H1 (cell line): ENCODE data around the gene C12orf76. TPM values are rescaled to one million over a fixed set of nuclear protein-coding genes. Genes with fewer than 3 reads are reported as not detected.

Experiments
- CTCF ChIA-PET: fragments of 300-600 bp; sonication (Branson Sonifier 250); formaldehyde crosslinking; loops from one replicate; lab custom pipeline; 2021; ENCODE audit not compliant: partially characterized antibody; lab: Charles Lee
- POLR2A ChIA-PET: fragments of 300-600 bp; sonication (Branson Sonifier 250); formaldehyde crosslinking; loops from one replicate; lab custom pipeline; 2021; ENCODE audit warnings: inconsistent platforms; ENCODE audit not compliant: partially characterized antibody; lab: Charles Lee
- DNase-seq, 2 experiments: peaks; one replicate each; pipeline versions ENCODE4 v3.0.0 to v3.0.0-alpha.2; 2010 to 2022; ENCODE audit warnings: low spot score in 2 of 2, low read depth in 1 of 2, mixed read lengths in 1 of 2
- FAIRE-seq: peaks from 2 replicates; lab custom pipeline; 2011; peaks lifted over from hg19 to GRCh38; lab: Jason Lieb, UNC
- H2AFZ ChIP-seq: 2 replicates; pipeline ENCODE4 v1.8.1; 2012; ENCODE audit warnings: low read length, inconsistent platforms
- H2AK5ac ChIP-seq: 2 replicates; pipeline ENCODE4 v1.6.1; 2013; ENCODE audit warnings: low read depth, low read length
- H2BK120ac ChIP-seq: replicated peaks from 2 replicates; pipeline ENCODE3; 2013; ENCODE audit warnings: low read depth, low read length, inconsistent platforms
- H2BK12ac ChIP-seq: 2 replicates; pipeline ENCODE4 v1.6.1; 2013; ENCODE audit warnings: low read depth, low read length
- H2BK15ac ChIP-seq: 2 replicates; pipeline ENCODE4 v1.6.1; 2013; ENCODE audit warnings: low read length
- H2BK20ac ChIP-seq: 2 replicates; pipeline ENCODE4 v1.6.1; 2013; ENCODE audit warnings: low read length
- H2BK5ac ChIP-seq: 2 replicates; pipeline ENCODE4 v1.6.1; 2013; ENCODE audit warnings: low read depth, low read length
- H3K14ac ChIP-seq: 2 replicates; pipeline ENCODE4 v1.6.1; 2013; ENCODE audit warnings: inconsistent platforms; ENCODE audit not compliant: insufficient read length
- H3K18ac ChIP-seq: 2 replicates; pipeline ENCODE4 v1.6.1; 2013; ENCODE audit warnings: low read length; ENCODE audit errors: extremely low read depth
- H3K23ac ChIP-seq: 2 replicates; pipeline ENCODE4 v1.6.1; 2013; ENCODE audit warnings: inconsistent platforms; ENCODE audit not compliant: insufficient read length
- H3K23me2 ChIP-seq: 2 replicates; pipeline ENCODE4 v1.6.1; 2013; ENCODE audit warnings: low read depth, low read length
- H3K27ac ChIP-seq: 2 replicates; pipeline ENCODE4 v1.6.1; 2011; ENCODE audit warnings: low read depth, low read length, inconsistent platforms
- H3K27me3 ChIP-seq, 4 experiments: replicated peaks in 1 of 4; 1 replicate in 1 of 4; 2 replicates in 3 of 4; pipeline versions ENCODE4 v1.6.1 to v1.8.1; 2011 to 2013; ENCODE audit warnings: low read length in 3 of 4, mild to moderate bottlenecking in 3 of 4, inconsistent platforms in 2 of 4, mixed read lengths in 2 of 4, moderate library complexity in 1 of 4; ENCODE audit not compliant: control insufficient read depth in 3 of 4, insufficient read depth in 3 of 4; ENCODE audit errors: extremely low read depth in 1 of 4
- H3K36me3 ChIP-seq, 4 experiments: 2 replicates each; pipeline versions ENCODE4 v1.6.1 to v1.8.1; 2011 to 2013; ENCODE audit warnings: mild to moderate bottlenecking in 4 of 4, low read length in 3 of 4, moderate library complexity in 2 of 4, control low read depth in 1 of 4, inconsistent platforms in 1 of 4; ENCODE audit not compliant: insufficient read depth in 4 of 4, control insufficient read depth in 2 of 4
- H3K4ac ChIP-seq: replicated peaks from 2 replicates; pipeline ENCODE3; 2013; ENCODE audit warnings: low read length, low read depth, mixed read lengths, inconsistent platforms; ENCODE audit not compliant: insufficient read length
- H3K4me1 ChIP-seq, 4 experiments: replicated peaks in 1 of 4; 1 replicate in 1 of 4; 2 replicates in 3 of 4; pipeline versions ENCODE4 v1.6.1 to v1.8.1; 2011 to 2013; ENCODE audit warnings: low read length in 3 of 4, inconsistent platforms in 2 of 4, mixed read lengths in 1 of 4; ENCODE audit not compliant: insufficient read depth in 4 of 4, control insufficient read depth in 3 of 4
- H3K4me2 ChIP-seq, 2 experiments: 2 replicates each; pipeline versions ENCODE4 v1.6.1 to v1.8.1; 2011 to 2013; ENCODE audit warnings: low read depth in 2 of 2, low read length in 2 of 2, control low read depth in 1 of 2, inconsistent platforms in 1 of 2, mild to moderate bottlenecking in 1 of 2; ENCODE audit not compliant: insufficient read depth in 1 of 2
- H3K4me3 ChIP-seq, 4 experiments: fragments of 200-600, 300-600 bp in 1 of 4; sonication (generic), shearing (Covaris generic), sonication (Bioruptor Twin) in 1 of 4; 2 replicates each; pipeline versions ENCODE4 v1.5.1 to v1.8.1; 2011 to 2016; ENCODE audit warnings: low read length in 4 of 4, low read depth in 3 of 4, control low read depth in 2 of 4, inconsistent platforms in 2 of 4, mild to moderate bottlenecking in 2 of 4, mixed read lengths in 1 of 4, moderate library complexity in 1 of 4; ENCODE audit not compliant: insufficient read depth in 2 of 4; ENCODE audit errors: extremely low read depth in 1 of 4
- H3K56ac ChIP-seq: replicated peaks from 2 replicates; pipeline ENCODE3; 2013; ENCODE audit warnings: low read depth, mild to moderate bottlenecking, mixed read lengths, low read length, inconsistent platforms; ENCODE audit not compliant: insufficient read length
- H3K79me1 ChIP-seq: 2 replicates; pipeline ENCODE4 v1.6.1; 2013; ENCODE audit warnings: low read depth, low read length, control low read depth
- H3K79me2 ChIP-seq, 2 experiments: 2 replicates each; pipeline versions ENCODE4 v1.6.1 to v1.8.1; 2012 to 2013; ENCODE audit warnings: low read length in 2 of 2, mild to moderate bottlenecking in 2 of 2, inconsistent platforms in 1 of 2; ENCODE audit not compliant: insufficient read depth in 2 of 2, control insufficient read depth in 1 of 2
- H3K9ac ChIP-seq, 4 experiments: replicated peaks in 1 of 4; 1 replicate in 1 of 4; 2 replicates in 3 of 4; pipeline versions ENCODE4 v1.6.1 to v1.8.1; 2011 to 2013; ENCODE audit warnings: low read depth in 3 of 4, low read length in 3 of 4, control low read depth in 2 of 4, mild to moderate bottlenecking in 2 of 4, moderate library complexity in 2 of 4, inconsistent platforms in 1 of 4; ENCODE audit errors: extremely low read depth in 1 of 4
- H3K9me3 ChIP-seq, 2 experiments: 2 replicates each; pipeline versions ENCODE4 v1.6.1 to v1.8.1; 2012 to 2013; ENCODE audit warnings: mild to moderate bottlenecking in 2 of 2, moderate library complexity in 2 of 2, control low read depth in 1 of 2, inconsistent platforms in 1 of 2, low read depth in 1 of 2, low read length in 1 of 2, mixed read lengths in 1 of 2; ENCODE audit not compliant: insufficient read depth in 2 of 2
- H4K20me1 ChIP-seq, 2 experiments: replicated peaks in 1 of 2; 2 replicates each; pipeline versions ENCODE3 to v1.8.1; 2011 to 2013; ENCODE audit warnings: inconsistent platforms in 2 of 2, low read length in 2 of 2, mild to moderate bottlenecking in 1 of 2; ENCODE audit not compliant: insufficient read depth in 2 of 2, control insufficient read depth in 1 of 2
- H4K5ac ChIP-seq: 2 replicates; pipeline ENCODE4 v1.6.1; 2013; ENCODE audit warnings: low read length, low read depth, mixed read lengths, inconsistent platforms; ENCODE audit not compliant: insufficient read length
- H4K8ac ChIP-seq: 2 replicates; pipeline ENCODE4 v1.8.0; 2013; ENCODE audit warnings: mild to moderate bottlenecking, moderate library complexity, low read length, inconsistent platforms; ENCODE audit not compliant: insufficient read depth; ENCODE audit errors: extremely low read depth
- H4K91ac ChIP-seq: replicated peaks from 2 replicates; pipeline ENCODE3; 2013; ENCODE audit warnings: low read length, mixed read lengths, inconsistent platforms; ENCODE audit not compliant: insufficient read length
- POLR2A ChIP-seq, 2 experiments: IDR thresholded peaks; 1 replicate in 1 of 2; 2 replicates in 1 of 2; pipeline ENCODE4 v1.6.1; 2011; ENCODE audit warnings: low read depth in 2 of 2, low read length in 2 of 2, mild to moderate bottlenecking in 2 of 2; ENCODE audit errors: control extremely low read depth in 1 of 2
- SIRT6 ChIP-seq: IDR thresholded peaks from one replicate; pipeline ENCODE4 v1.7.1; 2012; ENCODE audit warnings: low read length, inconsistent platforms
- TEAD4 ChIP-seq: IDR thresholded peaks from 2 replicates; pipeline ENCODE4 v1.6.1; 2012; ENCODE audit warnings: low read depth, low read length, inconsistent platforms, mixed read lengths
- WGBS, 2 experiments: shearing (Covaris generic) in 1 of 2; methylation state at CpG; one replicate each; pipeline versions ENCODE4 v1.1.6 to v1.1.7; 2013 to 2015; ENCODE audit warnings: low lambda C conversion rate in 2 of 2, mixed read lengths in 2 of 2, inconsistent platforms in 1 of 2, low coverage in 1 of 2, missing lambda C conversion rate in 1 of 2; ENCODE audit not compliant: insufficient replicate concordance in 2 of 2, insufficient coverage in 1 of 2, insufficient read length in 1 of 2; ENCODE audit errors: extremely low coverage in 1 of 2, missing lambda C conversion rate in 1 of 2; 5-methylcytosine and 5-hydroxymethylcytosine counted together
- polyA plus RNA-seq, 7 experiments: library from polyadenylated mRNA; depleted of rRNA in 3 of 7; stranded (reverse) in 5 of 7; unstranded in 2 of 7; fragments of >200 nt in 5 of 7; fragments of 200-250 nt in 2 of 7; gene quantifications; 1 replicate in 5 of 7; 2 replicates in 1 of 7; 4 replicates in 1 of 7; pipeline versions ENCODE4 v1.2.1 to v1.2.3, GENCODE V29; 2011 to 2013; ENCODE audit warnings: missing spikeins in 2 of 7, mixed read lengths in 2 of 7
- total RNA-seq: library from RNA; stranded (reverse); fragmentation: NEBNext Ultra II Directional; extraction: Animal tissue kit (Norgen Biotek cat#: 25700); gene quantifications from 2 replicates; pipeline ENCODE4 v1.2.1, GENCODE V29; 2021

Gene C12orf76
- total and polyA plus RNA-seq, 2 of the 8 experiments (the other 6 are each of a cell fraction or from before 2014, with no cell fraction given): 14.4 to 18.6 TPM

DNA sequence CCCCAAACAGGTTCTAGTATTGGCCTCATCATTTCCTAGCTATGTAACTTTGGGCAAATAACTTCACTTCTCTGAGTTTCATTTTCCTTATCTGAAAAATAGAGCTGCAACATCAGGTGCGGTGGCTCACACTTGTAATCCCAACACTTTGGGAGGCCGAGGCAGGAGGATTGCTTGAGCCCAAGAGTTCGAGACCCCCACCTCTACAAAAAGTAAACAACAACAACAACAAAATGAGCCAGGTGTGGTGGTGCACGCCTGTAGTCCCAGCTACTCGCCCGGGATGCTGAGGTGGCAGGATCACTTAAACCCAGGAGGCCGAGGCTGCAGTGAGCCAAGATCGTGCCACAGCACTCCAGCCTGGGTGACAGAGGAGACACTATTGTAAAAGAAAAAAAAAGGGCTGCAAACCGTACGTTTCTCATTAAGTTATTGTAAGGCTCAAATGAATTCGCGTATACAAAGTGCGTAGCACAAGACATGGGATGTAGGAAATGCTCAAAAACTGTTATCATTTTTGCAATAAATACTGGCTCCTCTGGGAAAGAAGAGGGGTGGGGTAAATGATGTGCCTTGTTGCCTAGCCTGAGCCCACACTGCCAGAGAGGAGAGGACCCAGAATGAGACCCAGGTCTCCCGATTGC, 903 bp downstream of the C12orf76 start:
- FAIRE-seq: no peak
- H2BK120ac ChIP-seq: no peak overlapping the region
- peaks cover 5% of the 10 kb centered on the region; the same call in 1 of the 2 replicates for H3K79me1 ChIP-seq
- no peak overlapping the region for H3K56ac ChIP-seq
- no peak for DNase-seq
- ChIA-PET POLR2A (no interaction called here), CTCF (interaction anchor here (0.6 to 1.0 kb wide), 4 partner anchors 36 to 116 kb away, joined by 3 to 4 read pairs (median 3); no protein-coding TSS in a partner anchor)
- no peak overlapping the region for H2AK5ac ChIP-seq
- no peaks in the 10 kb centered on the region; a peak in 2 of 7 replicates for H3K4me1 ChIP-seq
- no peak overlapping the region for H2BK15ac ChIP-seq
- H3K18ac ChIP-seq: no peak overlapping the region
- H3K36me3 ChIP-seq: no peaks in the 10 kb centered on the region
- TF ChIP-seq TEAD4: no peak
- no peak for TF ChIP-seq SIRT6
- TF ChIP-seq POLR2A (IDR thresholded peaks at IDR 0.05; ENCODE audit: control extremely low read depth in 1 of 2, low read depth in 2 of 2, low read length in 2 of 2): 0 out of 3 replicates have a peak, but pooled peaks of 1 of the 2 experiments have one; percentile 0
- H3K4me2 ChIP-seq: peak overlapping the region; percentile 65 to 68
- H4K5ac ChIP-seq: no peak overlapping the region
- no peak overlapping the region for H2BK20ac ChIP-seq
- H3K4ac ChIP-seq: no peak overlapping the region
- no peak overlapping the region for H4K91ac ChIP-seq
- H4K20me1 ChIP-seq: no peaks in the 10 kb centered on the region
- H2BK12ac ChIP-seq: no peak overlapping the region
- peaks cover 0 to 12% of the 10 kb centered on the region in 2 experiments; a peak in 2 of 4 replicates for H3K79me2 ChIP-seq
- no peak overlapping the region for H4K8ac ChIP-seq
- H3K4me3 ChIP-seq: peak overlapping the region; percentile 76 to 94 (median 79)
- no peak overlapping the region for H3K27ac ChIP-seq
- H2AFZ ChIP-seq: no peak overlapping the region
- no peaks in the 10 kb centered on the region for H3K9me3 ChIP-seq
- H3K9ac ChIP-seq: peak overlapping the region in 3 of 4 experiments; percentile 28 to 64 (median 52); a peak in 5 of 7 replicates
- H3K27me3 ChIP-seq: no peaks in the 10 kb centered on the region
- 88% methylated on average over 14 of the region's 14 CpGs; no CpG with 5 or more reads in 1 of the 2 experiments for WGBS, 2 experiments
- H3K23me2 ChIP-seq: peaks cover 4% of the 10 kb centered on the region; the same call in 1 of the 2 replicates
- H3K23ac ChIP-seq: no peak overlapping the region
- H2BK5ac ChIP-seq: no peak overlapping the region
- no peak overlapping the region for H3K14ac ChIP-seq
